Activated CD8-positive, alpha-beta memory T cell treated with anti-CD3 and anti-CD28 coated beads for 24 hours (primary cell): ENCODE data around the gene RAB37.

Experiments used
- DNase-seq: peaks from one replicate; pipeline ENCODE4 v3.0.0-alpha.2; 2020

The RAB37 gene

DNA sequence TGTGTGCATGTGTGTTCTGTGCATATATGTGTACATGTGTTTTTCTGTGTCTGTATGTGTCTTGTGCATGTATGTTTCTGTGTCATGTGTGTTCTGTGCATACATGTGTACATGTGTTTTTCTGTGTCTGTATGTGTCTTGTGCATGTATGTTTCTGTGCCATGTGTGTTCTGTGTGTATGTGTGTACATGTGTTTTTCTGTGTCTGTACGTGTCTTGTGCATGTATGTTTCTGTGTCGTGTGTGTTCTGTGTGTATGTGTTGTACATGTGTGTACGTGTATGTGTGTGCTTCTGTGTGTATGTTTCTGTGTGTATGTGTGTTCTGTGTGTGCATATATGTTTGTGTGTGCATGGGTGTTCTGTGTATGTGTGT is 8.4 kb upstream of the RAB37 start:
- DNase-seq: no peak

DNA sequence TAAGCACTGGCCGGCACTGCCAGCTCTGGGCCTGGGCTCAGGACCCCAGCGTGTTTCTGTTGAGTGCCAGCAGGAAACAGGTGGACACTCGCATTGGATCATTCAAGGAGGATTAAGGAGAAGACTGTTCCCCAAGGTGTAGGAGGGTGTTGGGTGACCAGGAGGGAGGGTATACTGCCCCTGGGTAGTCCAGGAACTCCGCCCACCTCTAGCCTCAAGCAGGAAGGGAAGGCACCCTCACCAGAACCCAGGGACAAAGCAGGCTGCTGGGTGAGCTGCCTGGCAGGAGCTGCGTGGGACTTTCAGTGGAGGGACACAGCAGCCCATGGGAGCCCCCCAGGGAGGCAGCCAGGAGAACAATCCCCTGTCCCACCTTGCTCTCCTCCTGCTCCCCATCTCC is 7.7 kb upstream of the RAB37 start:
- DNase-seq: no peak

DNA sequence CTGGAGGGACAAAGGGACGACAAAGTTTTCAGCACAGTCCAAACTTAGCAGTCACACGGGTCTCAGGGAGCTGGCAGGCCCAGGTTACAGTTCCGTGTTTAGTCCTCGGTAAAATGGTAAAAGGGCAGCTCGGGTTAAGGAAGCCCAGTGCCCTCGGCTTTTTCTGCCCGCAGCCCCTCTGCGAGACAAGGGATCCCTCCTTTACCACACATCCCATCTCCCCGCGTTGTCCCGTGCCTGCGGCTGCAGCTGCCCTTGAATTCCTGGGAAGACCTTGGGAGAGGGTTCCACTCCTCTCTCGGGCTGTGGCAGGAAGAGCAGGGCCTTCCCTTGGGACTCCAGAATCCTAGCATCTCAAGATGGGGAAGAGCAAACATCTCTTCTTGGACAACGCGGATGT is 7.2 kb upstream of the RAB37 start:
- DNase-seq: no peak

DNA sequence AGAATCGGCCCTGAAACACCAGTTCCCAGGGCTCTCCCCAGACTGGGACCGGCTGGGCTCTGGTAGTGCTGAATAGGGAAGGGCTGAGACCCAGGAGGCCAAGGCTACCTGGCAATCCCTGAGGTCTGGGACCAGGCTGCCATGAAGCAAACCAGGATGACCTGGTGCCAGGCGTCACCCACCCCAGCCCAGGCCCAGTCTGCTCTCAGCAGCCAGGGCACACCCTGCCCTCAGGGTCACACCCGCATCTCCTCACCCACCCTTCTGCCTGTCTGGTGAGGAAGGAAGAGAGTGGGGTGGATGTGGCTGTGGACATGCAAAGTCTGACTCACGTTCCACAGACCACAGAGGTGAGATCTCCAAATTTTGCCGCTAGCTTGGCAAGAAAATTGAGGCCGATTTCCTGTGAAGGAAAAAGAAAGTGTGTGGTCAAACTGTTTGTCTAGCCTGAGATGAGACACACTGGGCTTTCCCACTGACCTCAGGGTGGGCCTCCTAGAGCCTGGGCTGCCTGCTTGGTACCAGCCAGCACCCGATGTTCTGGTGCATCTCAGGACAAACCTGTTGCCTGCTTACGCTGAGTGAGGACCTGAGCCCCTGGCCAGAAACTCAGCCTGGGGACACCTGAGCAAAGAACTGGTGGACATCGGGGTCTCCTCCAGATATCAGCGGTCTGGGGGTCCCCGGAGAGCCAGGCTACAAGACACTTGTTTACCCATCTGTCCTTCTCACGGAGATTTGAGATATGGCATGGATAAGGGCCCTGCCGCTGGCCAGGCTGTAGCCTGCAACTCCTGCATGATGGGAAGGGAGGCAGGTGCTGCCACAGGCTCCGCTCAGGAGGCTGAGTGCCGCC is 6.3 kb upstream of the RAB37 start:
- no peak for DNase-seq

DNA sequence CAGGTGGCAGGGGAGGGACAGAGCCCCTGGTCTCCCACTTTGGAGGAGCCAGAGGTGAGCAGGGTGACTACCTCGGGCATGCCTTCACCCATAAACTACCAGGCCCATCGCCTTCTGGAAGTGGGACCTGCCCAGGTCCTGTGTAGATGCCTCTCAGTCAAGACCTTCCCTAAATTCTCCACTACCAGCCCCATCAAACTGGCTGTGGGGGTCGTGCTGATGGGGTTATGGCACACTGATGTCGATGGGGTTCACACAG is 5.8 kb upstream of the RAB37 start:
- DNase-seq: no peak

DNA sequence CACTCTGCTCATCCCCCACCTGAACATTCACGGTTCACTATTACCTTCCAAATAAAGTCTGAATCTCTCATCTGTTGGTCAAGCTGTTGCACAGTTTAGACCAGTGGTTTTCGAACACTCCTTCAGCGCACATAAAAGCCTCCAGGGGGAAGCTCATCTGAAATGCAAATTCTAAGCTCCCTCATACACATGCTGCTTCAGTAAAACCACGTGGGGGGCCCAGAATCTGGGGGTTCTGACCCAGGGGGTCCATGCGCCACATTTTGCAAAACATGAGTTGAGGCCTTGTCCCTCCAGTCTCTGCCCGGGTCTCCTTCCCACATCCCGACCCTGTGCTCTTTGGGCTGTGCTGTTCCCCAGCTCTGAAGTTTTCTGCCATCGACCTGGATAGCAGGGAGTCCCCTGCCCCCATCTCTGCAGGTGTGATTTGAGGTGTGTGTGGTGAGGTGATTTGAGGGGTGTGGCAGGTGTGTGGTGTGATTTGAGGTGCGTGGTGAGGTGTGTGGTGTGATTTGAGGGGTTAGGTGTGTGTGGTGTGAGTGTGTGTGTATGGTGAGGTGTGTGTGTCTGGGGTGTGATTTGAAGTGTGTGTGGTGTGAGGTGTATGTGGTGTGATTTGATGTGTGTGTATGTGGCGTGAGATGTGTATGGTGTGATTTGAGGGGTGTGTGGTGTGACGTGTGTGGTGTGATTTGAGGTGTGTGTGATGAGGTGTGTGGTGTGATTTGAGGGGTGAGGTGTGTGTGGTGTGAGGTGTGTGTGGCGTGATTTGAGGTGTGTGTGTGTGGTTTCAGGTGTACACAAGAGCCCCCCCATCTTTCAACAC is 4.8 kb upstream of the RAB37 start:
- DNase-seq: no peak

DNA sequence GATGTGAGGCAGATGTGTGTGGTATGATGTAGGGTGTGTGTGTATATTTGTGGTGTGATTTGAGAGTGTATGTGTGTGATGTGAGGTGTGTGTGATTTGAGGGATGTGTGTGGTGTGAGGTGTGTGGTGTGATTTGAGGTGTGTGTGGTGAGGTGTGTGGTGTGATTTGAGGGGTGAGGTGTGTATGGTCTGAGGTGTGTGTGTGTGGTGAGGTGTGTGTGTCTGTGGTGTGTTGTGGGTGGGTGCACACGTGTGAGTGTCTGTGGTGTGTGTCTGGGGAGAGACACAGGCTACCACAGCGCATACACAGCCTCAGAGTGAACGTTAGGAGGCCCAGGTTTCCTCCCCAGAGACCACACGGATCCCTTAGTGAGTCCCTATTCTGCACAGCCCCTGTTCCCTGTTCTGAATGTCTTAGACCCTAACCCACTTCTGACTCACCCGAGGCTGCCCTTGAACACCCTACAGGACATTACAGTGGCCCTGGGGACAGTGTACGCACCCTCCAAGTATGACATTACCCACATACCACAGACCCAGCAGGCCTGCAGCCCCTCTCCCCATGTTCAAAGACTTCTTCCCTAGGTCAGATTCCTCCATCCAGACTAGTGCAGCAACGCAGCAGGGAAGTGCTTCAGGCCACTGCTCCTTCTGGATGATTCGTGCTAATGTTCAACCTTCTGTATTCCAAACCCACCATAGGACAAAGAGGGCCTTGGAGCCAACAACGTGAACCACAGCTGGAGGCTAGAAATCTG is 3.5 kb upstream of the RAB37 start:
- no peak for DNase-seq

DNA sequence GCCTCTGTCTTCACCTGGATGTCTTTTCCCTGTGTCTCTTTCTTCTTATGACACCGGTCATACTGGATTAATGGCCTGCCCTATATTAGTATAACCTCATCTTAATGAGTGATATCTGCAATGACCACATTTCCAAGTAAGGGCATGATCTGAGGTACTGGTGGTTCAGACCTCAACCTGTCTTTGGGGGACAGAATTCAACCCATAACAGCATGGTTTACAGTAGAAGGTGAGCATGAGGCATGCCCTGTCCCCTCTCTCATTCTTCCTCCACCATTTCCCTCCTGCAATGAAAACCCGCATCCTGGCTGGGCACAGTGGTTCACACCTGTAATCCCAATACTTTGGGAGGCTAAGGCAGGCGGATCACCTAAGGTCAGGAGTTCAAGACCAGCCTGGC is 2.8 kb upstream of the RAB37 start:
- no peak for DNase-seq

DNA sequence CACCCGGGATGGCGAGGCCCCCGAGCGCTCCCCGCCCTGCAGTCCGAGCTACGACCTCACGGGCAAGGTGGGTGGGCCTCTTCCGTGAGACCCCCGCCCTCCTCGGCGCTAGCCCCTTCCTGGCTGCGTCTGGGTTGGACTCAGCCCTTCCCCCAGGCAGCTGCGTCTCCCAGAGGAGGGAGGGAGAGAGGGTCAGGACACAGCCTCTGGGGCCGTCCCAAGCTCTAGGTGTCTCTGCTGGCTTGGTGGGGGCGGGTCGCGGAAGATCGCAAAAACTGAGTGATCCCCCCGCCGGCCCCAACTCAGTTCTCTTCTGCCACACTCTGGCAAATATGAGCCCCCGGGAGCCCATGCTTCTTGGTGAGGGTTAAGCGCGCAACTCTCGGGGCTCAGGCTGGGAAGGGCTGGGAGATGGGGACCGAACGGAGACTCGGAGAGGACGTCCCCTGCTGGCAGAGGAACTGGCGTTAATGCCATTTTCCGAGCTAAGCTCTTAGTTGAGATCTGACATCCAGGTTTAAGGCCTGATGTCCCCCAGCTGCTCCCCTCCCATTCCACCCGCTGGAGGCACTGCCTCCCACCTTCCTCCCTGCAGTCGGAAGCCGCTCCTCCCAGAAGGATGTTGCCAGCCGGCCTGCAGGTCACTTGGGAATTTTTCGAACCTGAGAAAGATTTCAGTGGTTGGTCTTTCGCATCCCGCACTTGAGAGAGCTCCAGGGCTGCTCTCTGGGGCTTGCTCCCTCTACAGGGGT is 419 bp downstream of the RAB37 start:
- no peak for DNase-seq

DNA sequence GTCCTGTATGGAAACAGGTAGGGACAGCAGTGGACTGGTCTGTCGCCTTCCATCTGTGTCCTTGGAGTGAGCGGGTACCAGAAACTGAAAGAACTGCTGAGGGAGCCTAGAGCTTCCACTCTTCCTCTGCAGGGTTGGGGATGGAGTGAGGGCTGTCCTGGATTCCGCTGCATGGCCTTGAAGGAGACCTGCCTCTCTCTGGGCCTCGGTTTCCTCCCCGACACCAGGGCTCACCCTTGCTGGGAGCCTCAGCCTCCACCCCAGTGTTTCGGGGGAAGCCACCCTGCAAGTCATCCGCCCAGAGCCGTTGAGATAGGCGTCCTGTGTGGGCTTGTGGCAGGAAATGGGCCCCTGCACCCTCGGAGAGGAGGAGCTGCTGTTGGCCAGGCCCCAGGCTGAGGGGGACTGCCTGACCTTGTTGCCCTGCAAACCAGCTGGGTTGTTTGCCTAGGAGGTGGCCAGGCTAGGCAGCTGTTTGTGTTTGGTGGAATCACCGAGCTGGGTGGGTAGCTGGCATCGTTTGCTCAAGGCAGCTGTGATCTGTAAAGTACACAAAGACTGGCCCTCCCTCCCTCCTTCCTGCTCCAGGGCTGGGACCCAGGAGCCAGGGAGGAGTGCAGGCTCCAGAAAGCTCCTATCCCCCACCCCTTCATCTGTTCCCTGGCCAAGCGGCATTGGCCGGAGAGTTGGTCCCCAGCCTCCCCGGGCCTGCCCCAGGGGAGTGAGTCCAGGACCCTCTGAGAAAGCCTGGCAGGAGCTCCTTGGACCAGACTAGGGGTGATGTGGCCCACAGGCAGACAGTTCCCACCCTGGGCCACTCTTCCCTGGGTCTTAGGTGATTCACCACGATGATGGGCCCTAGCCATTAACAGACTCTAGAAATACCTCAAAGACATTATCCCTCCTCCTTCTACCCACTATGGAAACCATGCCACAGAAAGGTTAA is 1.3 kb downstream of the RAB37 start:
- peak; percentile 89 for DNase-seq

DNA sequence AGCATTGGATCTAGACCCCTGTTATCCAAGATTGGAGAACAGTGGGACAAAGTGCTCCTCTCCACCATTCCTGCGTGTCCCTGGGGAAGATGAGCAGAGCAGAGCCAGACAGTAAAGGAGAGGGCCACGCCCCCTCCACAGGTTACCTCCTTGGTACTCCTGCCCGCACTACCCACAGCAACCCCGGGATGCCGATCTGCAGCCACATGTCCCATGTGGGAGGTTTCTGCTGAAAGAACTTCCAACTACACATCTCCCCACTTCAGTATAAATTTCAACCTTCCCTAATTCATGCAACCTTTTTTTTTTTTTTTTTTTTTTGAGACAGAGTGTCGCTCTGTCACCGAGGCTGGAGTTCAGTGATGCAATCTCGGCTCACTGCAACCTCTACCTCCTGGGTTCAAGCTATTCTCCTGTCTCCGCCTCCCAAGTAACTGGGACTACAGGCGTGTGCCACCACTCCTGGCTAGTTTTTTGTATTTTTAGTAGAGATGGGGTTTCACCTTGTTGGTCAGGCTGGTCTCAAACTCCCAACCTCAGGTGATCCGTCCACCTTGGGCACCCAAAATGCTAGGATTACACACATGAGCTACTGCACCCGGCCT is 2.3 kb downstream of the RAB37 start:
- no peak for DNase-seq

DNA sequence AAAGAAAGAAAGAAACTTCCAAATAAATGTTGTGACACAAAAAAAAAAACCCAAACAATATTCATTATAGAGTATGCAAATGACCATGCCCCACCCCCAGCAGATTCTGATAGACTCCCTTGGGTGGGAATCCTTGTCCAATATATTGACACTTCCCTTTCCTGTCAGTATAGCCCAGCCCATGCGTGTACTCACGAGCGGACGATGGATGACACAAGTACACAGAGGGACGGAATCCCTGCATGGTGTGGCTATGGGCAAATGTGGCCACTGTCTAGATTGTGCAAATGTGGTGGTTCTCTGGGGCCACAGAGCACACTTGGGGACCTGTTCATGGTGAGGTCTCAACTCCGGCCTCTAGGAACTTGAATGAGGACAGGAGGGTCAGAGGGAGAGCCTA is 3.1 kb downstream of the RAB37 start:
- DNase-seq: no peak

DNA sequence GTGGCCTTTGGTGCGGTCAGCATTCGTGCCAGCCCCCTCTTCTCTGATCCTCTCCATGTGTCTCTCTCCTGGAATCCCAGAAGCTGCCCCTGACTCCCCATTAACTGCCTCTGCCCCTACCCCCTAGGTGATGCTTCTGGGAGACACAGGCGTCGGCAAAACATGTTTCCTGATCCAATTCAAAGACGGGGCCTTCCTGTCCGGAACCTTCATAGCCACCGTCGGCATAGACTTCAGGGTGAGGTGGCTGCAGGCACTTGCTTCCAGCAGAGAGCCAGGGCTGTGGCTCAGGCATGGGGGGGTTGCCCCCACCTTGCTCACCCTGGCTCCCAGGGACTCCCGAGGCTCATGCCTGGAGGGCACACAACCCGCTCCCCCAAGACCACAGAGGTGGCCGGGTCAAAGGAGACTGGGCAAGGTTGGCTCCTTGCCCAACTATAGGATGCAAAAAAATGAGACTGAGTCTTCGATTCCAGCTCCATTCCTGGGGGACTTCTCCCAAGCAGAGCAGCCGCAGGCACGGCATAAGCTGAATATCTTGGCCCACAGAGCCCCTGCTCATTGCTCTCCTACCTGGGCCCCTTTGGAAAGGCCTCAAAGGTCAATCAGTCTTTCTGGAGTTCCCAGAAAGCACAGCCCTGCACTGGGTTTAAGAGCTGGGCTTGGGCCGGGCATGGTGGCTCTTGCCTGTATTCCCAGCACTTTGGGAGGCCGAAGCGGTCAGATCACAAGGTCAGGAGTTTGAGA is 3.8 kb downstream of the RAB37 start:
- DNase-seq: no peak

DNA sequence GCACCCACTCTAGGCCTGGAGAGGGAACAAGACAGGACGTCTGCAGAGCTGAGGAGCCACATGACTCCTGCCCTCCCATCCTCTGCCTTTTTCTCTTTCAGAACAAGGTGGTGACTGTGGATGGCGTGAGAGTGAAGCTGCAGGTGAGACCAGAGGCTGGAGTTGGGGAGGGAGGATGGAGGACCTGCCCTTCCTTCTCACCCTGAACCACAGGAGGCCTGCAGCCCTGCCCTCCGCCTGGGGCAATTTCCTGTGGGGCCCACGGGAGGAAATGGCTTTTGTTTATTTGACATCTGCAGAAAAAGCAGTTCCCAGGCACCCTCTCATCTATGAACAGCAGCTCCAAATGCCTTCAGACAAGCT is 5.1 kb downstream of the RAB37 start:
- peak; percentile 79 for DNase-seq

DNA sequence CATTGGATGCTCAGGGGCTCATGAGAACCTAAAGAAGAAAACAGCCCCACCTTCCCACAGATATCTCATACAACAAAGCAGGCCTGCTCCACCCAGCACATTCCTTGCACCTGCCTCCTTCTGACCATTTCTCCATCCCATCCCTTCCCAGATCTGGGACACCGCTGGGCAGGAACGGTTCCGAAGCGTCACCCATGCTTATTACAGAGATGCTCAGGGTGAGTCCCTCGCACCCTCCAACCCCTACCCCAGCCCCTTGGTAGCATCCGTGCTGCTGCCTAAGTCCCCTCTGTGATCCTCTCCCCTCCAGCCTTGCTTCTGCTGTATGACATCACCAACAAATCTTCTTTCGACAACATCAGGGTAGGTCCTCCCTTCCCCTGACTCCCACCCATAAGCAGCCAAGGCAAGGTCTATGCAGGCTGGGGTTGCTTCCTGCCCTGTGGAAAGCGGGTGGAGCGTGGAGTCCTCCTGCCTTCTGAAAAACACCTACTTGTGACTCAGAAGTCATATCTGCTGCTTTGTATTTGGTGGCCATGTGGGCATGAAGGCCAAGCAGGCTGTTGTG is 6.0 kb downstream of the RAB37 start:
- DNase-seq: no peak

DNA sequence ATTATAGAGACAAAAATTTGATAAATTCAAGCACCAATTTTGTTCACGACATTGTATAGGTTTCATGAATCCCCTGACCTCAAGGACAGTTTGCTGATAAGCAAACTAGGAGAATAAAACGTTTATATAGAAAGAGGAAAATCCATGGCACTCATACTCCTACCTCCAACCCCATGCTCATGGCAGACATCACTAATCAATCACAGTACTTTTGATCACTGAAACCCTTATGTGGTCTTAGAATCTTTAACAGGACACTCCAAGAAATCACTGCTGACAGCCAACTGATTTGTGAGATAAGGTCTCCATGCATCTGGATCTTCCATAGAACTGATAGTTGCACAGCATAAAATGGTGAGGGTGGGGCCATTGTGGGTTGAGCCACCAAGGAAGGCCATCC is 6.7 kb downstream of the RAB37 start:
- no peak for DNase-seq

DNA sequence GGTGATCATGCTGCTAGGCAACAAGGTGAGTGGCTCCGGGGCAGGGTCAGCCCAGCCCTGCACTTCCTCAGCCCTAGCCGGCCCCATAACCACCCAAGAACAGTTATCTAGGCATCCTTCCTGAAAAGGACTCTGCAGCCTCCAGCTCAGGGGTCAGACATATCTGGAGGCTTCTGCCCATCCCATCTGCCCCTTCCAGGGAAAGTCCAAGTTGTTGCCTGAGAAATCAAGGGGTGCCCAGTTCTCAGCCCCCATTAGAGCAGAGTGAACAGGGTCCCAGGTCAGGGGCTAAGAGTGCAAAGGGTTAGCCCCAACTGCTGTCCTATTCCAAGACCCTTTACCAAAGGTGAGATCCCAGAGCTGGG is 7.3 kb downstream of the RAB37 start:
- no peak for DNase-seq

DNA sequence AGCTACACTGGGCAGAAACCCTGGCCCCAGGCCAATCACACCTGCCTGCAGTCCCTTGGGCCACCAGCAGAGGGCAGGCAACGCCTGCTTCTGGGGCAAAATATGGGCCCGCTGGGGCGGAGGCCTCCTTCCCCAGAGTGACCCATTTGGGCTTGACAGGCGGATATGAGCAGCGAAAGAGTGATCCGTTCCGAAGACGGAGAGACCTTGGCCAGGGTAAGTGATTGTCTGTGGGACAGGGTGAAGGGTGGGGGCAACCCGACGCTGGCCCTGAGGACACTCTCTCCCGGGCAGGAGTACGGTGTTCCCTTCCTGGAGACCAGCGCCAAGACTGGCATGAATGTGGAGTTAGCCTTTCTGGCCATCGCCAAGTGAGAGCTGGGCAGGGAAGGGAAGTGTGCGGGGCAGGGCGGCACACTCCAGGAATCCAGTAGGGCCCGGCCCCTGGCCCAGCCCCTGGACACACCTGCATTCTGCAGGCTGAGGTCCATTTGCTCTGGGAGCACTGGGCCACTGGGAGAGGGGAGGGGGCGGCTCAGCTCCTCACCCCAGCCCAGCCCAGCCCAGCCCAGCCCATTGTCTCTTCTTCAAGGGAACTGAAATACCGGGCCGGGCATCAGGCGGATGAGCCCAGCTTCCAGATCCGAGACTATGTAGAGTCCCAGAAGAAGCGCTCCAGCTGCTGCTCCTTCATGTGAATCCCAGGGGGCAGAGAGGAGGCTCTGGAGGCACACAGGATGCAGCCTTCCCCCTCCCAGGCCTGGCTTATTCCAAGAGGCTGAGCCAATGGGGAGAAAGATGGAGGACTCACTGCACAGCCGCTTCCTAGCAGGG is 7.9 kb downstream of the RAB37 start:
- peak; percentile 98 for DNase-seq

DNA sequence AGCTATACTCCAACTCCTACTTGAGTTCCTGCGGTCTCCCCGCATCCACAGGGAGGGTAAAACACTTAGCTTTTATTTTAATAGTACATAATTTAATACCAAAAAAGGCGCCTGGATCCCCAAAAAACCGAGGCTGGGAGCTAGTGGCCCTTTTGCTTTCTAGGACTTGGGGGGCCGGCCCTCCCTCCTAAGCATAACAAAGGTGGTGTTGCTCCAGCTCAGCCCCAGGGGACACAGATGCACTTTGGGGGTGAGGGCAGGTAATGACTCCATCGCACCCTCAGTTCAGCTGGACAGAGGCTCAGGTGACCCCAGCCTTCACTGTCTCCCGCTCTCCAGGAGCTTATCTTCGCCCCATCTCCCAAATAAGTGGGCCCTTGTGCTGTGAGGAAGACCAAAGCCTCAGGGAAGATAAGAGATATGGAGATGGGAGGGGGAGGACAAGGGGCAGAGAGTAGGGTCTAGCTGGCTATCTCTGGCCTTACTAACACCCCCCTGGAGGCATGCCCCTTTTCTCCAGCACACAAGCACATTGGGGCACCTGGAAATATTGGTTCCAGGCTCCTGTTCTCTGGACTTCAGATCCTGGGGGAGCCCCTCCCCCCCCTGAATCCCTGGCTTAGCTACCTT is 8.6 kb downstream of the RAB37 start:
- no peak for DNase-seq
